ENCODE data around the gene KCNQ1OT1.

Gene KCNQ1OT1

DNA sequence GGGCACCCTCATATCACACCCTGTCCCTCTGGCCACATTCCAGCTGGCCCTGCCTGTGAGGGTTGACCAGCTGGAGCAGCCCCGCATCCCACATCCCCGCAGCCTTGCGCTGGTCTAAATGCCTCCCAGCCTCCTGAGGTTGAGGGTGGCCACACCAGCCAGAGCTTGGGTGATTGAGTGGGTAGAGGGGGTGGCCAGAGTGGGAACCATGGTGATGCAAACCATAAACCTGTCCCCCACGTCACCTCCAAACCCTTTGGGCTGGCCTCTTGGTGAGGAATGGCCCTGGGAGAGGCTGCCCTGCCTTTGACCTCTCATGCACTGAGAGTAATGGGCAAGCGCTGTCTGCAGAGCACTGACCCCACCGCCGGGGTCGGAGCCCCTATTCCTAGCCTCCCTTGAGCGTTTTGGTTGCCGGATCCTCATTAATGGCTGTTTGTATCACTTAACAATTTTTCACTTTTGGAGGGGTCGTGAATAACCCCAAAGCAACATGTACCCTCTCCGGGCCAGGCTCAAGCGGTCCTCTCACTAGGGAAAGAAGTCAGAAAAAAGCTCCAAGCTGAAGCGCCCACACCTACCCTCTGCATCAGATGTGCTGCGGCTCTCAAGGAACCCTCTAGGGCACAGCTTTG lies 16.0 kb upstream of the KCNQ1OT1 start:
- no peak overlapping the region for H3K9ac ChIP-seq (ENCODE audit: low read depth, low read length)
- peaks cover 49% of the 10 kb centered on the region for H3K27me3 ChIP-seq (ENCODE audit: control insufficient read depth, insufficient read depth, low read length)
- H3K9me3 ChIP-seq (replicated peaks; ENCODE audit: low read length): no peaks in the 10 kb centered on the region
- no peaks in the 10 kb centered on the region for H3K4me1 ChIP-seq (ENCODE audit: control insufficient read depth, insufficient read depth, low read length)
- no peak overlapping the region for H3K4me2 ChIP-seq (ENCODE audit: low read length)
- no peaks in the 10 kb centered on the region for H3K36me3 ChIP-seq (ENCODE audit: insufficient read depth, low read length)
- no peak overlapping the region for H3K4me3 ChIP-seq (ENCODE audit: low read length)

DNA sequence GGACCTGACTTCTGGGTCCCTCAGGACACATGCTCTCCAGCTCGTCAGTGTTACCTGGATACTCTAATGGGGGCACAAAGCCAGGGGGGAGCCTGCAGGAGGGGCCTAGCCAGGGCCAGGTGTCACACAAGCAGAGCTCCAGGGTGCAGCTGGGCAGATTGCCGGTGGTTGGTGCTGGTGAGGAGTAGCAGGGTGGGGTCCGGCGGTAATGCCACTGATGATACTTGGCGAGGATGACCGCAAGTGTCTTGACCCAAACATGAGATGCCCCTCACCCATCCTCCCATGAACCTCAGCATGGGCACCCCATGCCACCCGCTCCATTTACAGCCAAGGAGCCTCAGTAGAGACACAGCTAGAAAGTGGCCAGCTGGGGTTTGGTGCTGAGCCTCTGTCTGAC lies 15.1 kb upstream of the KCNQ1OT1 start:
- no peak overlapping the region for H3K4me3 ChIP-seq (ENCODE audit: low read length)
- no peak overlapping the region for H3K4me2 ChIP-seq (ENCODE audit: low read length)
- H3K36me3 ChIP-seq (ENCODE audit: insufficient read depth, low read length): no peaks in the 10 kb centered on the region
- H3K27me3 ChIP-seq (ENCODE audit: control insufficient read depth, insufficient read depth, low read length): peaks cover 46% of the 10 kb centered on the region
- H3K9ac ChIP-seq (ENCODE audit: low read depth, low read length): no peak overlapping the region
- no peaks in the 10 kb centered on the region for H3K9me3 ChIP-seq (replicated peaks; ENCODE audit: low read length)
- H3K4me1 ChIP-seq (ENCODE audit: control insufficient read depth, insufficient read depth, low read length): no peaks in the 10 kb centered on the region

DNA sequence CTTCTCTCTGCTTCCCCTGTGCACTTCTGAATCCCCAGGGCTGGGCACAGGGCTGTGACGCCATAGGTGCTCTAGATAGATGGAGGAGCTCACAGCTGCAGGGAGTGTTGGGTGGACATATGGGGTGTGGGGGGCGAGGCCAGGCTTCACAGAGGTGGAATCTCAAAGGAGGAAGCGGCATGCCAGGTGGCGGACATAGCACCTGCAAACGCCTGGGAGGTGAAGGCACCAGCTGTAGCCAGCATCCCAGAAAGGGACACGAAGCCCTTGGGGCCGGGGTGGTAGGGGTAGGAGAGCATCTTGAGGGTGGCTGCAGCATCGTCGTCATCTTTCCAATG lies 14.6 kb upstream of the KCNQ1OT1 start:
- peaks cover 2% of the 10 kb centered on the region for H3K4me1 ChIP-seq (ENCODE audit: control insufficient read depth, insufficient read depth, low read length)
- no peak overlapping the region for H3K9ac ChIP-seq (ENCODE audit: low read depth, low read length)
- H3K27me3 ChIP-seq (ENCODE audit: control insufficient read depth, insufficient read depth, low read length): peaks cover 48% of the 10 kb centered on the region
- no peak overlapping the region for H3K4me2 ChIP-seq (ENCODE audit: low read length)
- no peak overlapping the region for H3K4me3 ChIP-seq (ENCODE audit: low read length)
- no peaks in the 10 kb centered on the region for H3K9me3 ChIP-seq (replicated peaks; ENCODE audit: low read length)
- H3K36me3 ChIP-seq (ENCODE audit: insufficient read depth, low read length): no peaks in the 10 kb centered on the region

DNA sequence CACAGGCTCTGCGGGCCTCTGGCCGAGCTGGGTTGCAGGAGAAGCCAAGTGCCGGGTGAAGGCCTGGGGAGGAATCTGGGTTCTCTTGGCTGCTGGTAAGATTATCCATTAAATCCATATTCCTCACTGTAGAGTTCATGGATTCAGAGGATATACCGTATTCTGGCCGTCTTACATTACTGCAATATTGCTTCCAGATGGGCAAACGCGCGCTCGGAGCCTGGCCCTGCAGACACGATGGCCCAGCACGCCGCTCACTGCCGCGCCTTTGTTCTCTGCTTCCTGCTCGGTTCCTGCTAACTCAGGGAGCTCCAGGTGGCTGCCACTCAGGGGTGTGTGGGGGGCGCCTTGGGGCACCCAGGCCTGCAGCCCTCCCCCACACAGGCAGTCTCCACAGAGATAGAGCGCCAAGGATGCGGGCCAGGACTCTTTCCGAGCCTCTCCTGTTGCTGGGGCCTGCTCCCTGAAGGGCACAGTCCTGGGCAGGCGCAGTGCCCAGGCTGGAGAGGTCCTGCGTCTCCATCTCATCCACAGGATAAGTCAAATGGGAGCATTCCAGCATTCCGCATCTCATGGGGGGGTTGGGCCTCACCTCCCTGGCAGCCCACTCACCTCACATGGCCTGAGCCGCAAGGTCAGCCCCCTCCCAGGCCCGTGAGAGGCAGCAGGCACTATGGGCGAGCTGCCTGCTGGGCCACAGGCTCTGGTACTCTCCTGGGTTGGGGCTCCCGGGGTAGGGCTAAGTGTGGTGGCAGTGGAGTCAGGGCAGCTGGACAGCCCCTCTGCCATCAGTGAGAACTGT lies 14.1 kb upstream of the KCNQ1OT1 start:
- no peak overlapping the region for H3K4me2 ChIP-seq (ENCODE audit: low read length)
- peaks cover 49% of the 10 kb centered on the region for H3K27me3 ChIP-seq (ENCODE audit: control insufficient read depth, insufficient read depth, low read length)
- no peak overlapping the region for H3K9ac ChIP-seq (ENCODE audit: low read depth, low read length)
- H3K4me3 ChIP-seq (ENCODE audit: low read length): no peak overlapping the region
- no peaks in the 10 kb centered on the region for H3K36me3 ChIP-seq (ENCODE audit: insufficient read depth, low read length)
- H3K4me1 ChIP-seq (ENCODE audit: control insufficient read depth, insufficient read depth, low read length): peaks cover 3% of the 10 kb centered on the region
- H3K9me3 ChIP-seq (replicated peaks; ENCODE audit: low read length): no peaks in the 10 kb centered on the region

DNA sequence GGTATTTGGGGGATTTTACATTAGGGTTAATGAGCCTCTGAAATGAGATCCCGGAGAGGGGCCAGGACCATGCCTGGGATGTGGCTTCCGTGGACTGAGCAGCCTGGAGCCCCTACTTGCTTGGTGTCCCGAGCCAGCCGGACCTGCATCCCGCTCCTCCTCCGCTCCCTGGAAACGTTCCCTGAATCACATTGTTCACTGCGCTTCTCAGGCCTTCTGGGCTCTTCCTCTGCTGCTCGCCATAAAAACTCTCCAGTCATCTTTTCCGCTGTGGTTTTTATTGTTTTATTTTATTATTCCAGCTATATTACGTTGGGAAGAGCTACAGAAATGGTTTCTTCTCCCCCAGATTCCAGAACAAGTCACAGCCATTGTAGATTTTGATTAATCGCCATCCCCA lies 13.3 kb upstream of the KCNQ1OT1 start:
- Histone ChIP-seq H3K4me2 (ENCODE audit: low read length) (no peak overlapping the region), H3K27me3 (ENCODE audit: control insufficient read depth, insufficient read depth, low read length) (peaks cover 55% of the 10 kb centered on the region), H3K4me1 (ENCODE audit: control insufficient read depth, insufficient read depth, low read length) (peaks cover 3% of the 10 kb centered on the region), H3K4me3 (ENCODE audit: low read length) (no peak overlapping the region), H3K9me3 (replicated peaks; ENCODE audit: low read length) (no peaks in the 10 kb centered on the region), H3K9ac (ENCODE audit: low read depth, low read length) (no peak overlapping the region), H3K36me3 (ENCODE audit: insufficient read depth, low read length) (no peaks in the 10 kb centered on the region)

DNA sequence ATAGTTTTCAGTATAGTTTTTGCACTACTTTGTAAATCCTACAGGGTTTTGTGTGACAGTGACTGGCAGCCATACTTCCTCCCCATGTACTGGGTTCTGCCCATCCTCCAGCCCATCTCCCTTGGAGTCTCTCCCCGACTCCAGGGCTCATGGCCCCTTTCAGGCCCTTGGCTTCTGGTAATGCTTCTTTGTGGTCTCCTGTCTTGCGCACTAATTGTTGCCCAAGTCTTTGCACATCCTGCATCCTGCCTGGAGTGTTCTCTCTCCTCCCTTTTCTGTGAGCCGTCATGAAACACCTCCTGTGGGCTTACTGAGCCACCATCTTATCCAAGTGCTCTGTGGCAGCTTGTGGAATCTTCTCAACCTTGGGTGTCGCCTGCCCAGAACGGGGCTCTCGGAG lies 11.4 kb upstream of the KCNQ1OT1 start:
- peaks cover 49% of the 10 kb centered on the region for H3K27me3 ChIP-seq (ENCODE audit: control insufficient read depth, insufficient read depth, low read length)
- no peaks in the 10 kb centered on the region for H3K9me3 ChIP-seq (replicated peaks; ENCODE audit: low read length)
- H3K4me1 ChIP-seq (ENCODE audit: control insufficient read depth, insufficient read depth, low read length): peaks cover 3% of the 10 kb centered on the region
- no peak overlapping the region for H3K4me2 ChIP-seq (ENCODE audit: low read length)
- H3K4me3 ChIP-seq (ENCODE audit: low read length): no peak overlapping the region
- H3K9ac ChIP-seq (ENCODE audit: low read depth, low read length): no peak overlapping the region
- no peaks in the 10 kb centered on the region for H3K36me3 ChIP-seq (ENCODE audit: insufficient read depth, low read length)

DNA sequence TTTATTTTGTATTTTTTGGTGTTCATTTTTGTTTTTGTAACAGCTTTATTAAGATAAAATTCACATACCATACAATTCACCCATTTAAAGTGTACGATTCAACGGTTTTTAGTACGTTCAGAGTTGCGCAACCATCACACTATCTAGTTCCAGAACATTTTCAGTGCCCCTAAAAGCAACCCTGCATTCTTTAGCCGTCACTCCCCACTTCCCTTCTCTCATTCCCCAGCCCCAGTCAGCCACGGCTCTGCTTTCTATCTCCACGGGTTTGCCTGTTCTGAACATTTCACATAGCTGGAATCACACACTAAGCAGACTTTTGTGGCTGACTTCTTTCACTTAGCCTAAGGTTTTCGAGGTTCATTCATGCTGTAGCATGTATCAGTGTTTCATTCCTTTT lies 9.6 kb upstream of the KCNQ1OT1 start:
- Histone ChIP-seq H3K4me3 (ENCODE audit: low read length) (no peak overlapping the region), H3K27me3 (ENCODE audit: control insufficient read depth, insufficient read depth, low read length) (peaks cover 47% of the 10 kb centered on the region), H3K4me2 (ENCODE audit: low read length) (peak overlapping the region; percentile 11)

DNA sequence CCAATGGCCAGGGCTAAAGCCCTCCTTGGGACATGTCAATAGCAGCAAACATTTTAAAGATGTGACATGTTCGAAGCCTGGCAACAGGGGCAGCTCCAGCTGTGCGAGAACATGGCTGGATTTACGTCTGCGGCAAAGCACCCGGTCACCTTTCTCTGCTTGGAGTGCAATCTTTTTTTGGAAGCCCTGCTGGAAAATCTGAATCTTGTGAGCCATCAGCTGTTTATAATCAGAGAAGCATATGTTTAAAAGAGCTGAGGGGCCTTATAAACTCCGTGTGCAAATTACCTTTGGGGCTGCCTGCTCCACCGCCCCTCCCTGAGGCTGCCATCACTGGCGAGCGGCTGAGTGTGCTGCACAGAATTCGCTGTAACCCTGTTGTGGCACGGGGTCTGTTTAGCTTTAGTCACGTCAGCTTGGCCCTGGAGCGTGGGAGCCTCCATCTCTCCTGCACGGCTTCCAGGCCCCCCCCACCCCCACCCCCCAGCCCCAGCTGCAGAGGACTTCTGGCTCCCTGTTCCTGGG lies 9.0 kb upstream of the KCNQ1OT1 start:
- Histone ChIP-seq H3K9ac (ENCODE audit: low read depth, low read length) (no peak overlapping the region), H3K4me3 (ENCODE audit: low read length) (no peak overlapping the region), H3K4me1 (ENCODE audit: control insufficient read depth, insufficient read depth, low read length) (peaks cover 3% of the 10 kb centered on the region), H3K27me3 (ENCODE audit: control insufficient read depth, insufficient read depth, low read length) (peaks cover 53% of the 10 kb centered on the region), H3K9me3 (replicated peaks; ENCODE audit: low read length) (no peaks in the 10 kb centered on the region), H3K36me3 (ENCODE audit: insufficient read depth, low read length) (no peaks in the 10 kb centered on the region), H3K4me2 (ENCODE audit: low read length) (peak overlapping the region; percentile 18)

More for the DNA sequence above, 9.6 kb upstream of the KCNQ1OT1 start:
- Histone ChIP-seq H3K36me3 (ENCODE audit: insufficient read depth, low read length) (no peaks in the 10 kb centered on the region), H3K4me1 (ENCODE audit: control insufficient read depth, insufficient read depth, low read length) (peaks cover 3% of the 10 kb centered on the region), H3K9me3 (replicated peaks; ENCODE audit: low read length) (no peaks in the 10 kb centered on the region), H3K9ac (ENCODE audit: low read depth, low read length) (no peak overlapping the region)

DNA sequence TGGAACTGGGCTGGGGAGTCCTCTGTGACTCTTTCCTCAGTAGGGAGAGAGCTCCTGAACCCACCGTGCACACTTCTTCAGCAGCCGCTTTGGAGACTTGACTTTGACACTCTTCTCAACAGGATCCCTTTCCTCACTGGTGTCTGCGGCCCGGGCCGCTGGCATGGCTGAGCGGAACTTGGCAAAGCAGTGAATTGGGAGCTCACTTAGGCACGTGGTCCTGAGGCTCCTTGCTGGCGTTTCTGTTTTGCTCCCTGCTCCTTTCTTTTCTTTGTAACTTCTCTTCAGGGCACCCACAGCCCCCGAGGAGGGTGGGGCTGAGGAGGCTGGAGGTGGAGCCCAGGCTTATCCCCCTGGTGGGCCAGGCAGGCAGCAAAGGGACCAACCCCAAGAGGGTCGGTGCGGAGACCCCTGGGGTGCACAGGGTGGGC lies 8.4 kb upstream of the KCNQ1OT1 start:
- H3K9me3 ChIP-seq (replicated peaks; ENCODE audit: low read length): no peaks in the 10 kb centered on the region
- no peak overlapping the region for H3K4me3 ChIP-seq (ENCODE audit: low read length)
- no peak overlapping the region for H3K4me2 ChIP-seq (ENCODE audit: low read length)
- peaks cover 59% of the 10 kb centered on the region for H3K27me3 ChIP-seq (ENCODE audit: control insufficient read depth, insufficient read depth, low read length)
- no peak overlapping the region for H3K9ac ChIP-seq (ENCODE audit: low read depth, low read length)
- peaks cover 5% of the 10 kb centered on the region for H3K4me1 ChIP-seq (ENCODE audit: control insufficient read depth, insufficient read depth, low read length)
- no peaks in the 10 kb centered on the region for H3K36me3 ChIP-seq (ENCODE audit: insufficient read depth, low read length)

DNA sequence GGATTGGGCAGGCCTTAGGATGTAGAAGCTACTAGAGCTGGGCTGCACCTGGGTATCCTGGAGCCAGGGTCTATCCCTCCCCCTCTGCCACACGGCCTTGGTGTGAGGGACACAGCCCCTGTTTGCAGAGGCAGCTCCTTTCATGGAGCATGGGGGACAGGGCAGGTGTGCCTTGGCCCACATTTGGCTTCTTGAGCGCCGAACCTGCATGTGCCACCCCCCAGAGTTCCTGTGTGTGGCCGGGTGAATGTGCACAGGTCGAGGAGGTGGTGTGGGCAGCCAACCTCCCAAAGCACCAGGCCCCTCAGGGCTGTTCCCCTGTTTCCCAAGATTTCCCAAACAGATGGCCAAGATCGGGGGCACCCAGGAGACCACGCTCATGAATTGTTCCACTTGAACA lies 7.9 kb upstream of the KCNQ1OT1 start:
- H3K9ac ChIP-seq (ENCODE audit: low read depth, low read length): no peak overlapping the region
- peaks cover 7% of the 10 kb centered on the region for H3K4me1 ChIP-seq (ENCODE audit: control insufficient read depth, insufficient read depth, low read length)
- H3K27me3 ChIP-seq (ENCODE audit: control insufficient read depth, insufficient read depth, low read length): peaks cover 61% of the 10 kb centered on the region

DNA sequence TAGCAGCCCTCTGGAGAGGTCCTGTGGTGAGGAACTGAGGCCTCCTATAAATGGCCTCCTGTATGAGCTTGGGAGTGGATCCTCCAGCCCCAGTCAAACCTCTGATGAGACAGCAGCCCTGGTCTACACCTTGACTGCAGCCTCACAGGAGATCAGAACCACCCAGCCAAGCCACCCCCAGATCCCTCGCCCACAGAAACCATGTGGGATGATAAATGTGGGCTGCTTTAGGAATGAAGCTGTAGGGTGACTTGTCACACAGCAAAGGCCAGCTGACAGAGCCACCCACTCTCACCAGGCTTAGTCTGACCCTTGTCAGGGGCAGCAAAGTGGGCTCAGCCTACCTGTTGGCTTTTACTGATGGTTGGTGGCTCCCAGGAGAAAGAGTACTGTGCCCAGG lies 6.5 kb upstream of the KCNQ1OT1 start:
- no peaks in the 10 kb centered on the region for H3K9me3 ChIP-seq (replicated peaks; ENCODE audit: low read length)
- no peak overlapping the region for H3K4me3 ChIP-seq (ENCODE audit: low read length)
- no peaks in the 10 kb centered on the region for H3K36me3 ChIP-seq (ENCODE audit: insufficient read depth, low read length)
- H3K4me2 ChIP-seq (ENCODE audit: low read length): no peak overlapping the region
- H3K27me3 ChIP-seq (ENCODE audit: control insufficient read depth, insufficient read depth, low read length): peaks cover 53% of the 10 kb centered on the region
- peaks cover 7% of the 10 kb centered on the region for H3K4me1 ChIP-seq (ENCODE audit: control insufficient read depth, insufficient read depth, low read length)
- no peak overlapping the region for H3K9ac ChIP-seq (ENCODE audit: low read depth, low read length)

More for the DNA sequence above, 7.9 kb upstream of the KCNQ1OT1 start:
- H3K36me3 ChIP-seq (ENCODE audit: insufficient read depth, low read length): no peaks in the 10 kb centered on the region
- H3K9me3 ChIP-seq (replicated peaks; ENCODE audit: low read length): no peaks in the 10 kb centered on the region
- H3K4me2 ChIP-seq (ENCODE audit: low read length): no peak overlapping the region
- no peak overlapping the region for H3K4me3 ChIP-seq (ENCODE audit: low read length)

Measured in skeletal muscle satellite cell (primary cell).